ENCODE data around the gene FUZ. TPM values are rescaled to one million over a fixed set of nuclear protein-coding genes. Genes with fewer than 3 reads are reported as not detected.

The FUZ gene
- total RNA-seq, 1 donor from 2014 or later, result 12.5 TPM

- Histone ChIP-seq H3K27me3 (ENCODE audit: control insufficient read depth in 3 of 3, insufficient read depth in 3 of 3, low read length in 3 of 3) (no peaks in the 10 kb centered on the region), H3K4me1 (ENCODE audit: control insufficient read depth in 3 of 3, insufficient read depth in 3 of 3, low read length in 3 of 3) (no peaks in the 10 kb centered on the region), H3K9me3 (ENCODE audit: control insufficient read depth in 3 of 3, low read length in 3 of 3) (no peaks in the 10 kb centered on the region), H3K36me3 (ENCODE audit: control insufficient read depth in 3 of 3, insufficient read depth in 3 of 3, low read length in 3 of 3) (peaks cover 42 to 53% (median 53%) of the 10 kb centered on the region in 3 donors), H3K4me3 (ENCODE audit: low read length in 3 of 3) (no peak overlapping the region), H3K27ac (ENCODE audit: low read depth, low read length) (no peak overlapping the region), H3K9ac (ENCODE audit: low read depth in 1 of 3, low read length in 3 of 3) (no peak overlapping the region)
These were observed 21.2 kb downstream of the FUZ start for GRCh38 chr19:49791776-49792445.

GRCh38 chr19:49790866-49791265 is 22.2 kb downstream of the FUZ start:
- no peaks in the 10 kb centered on the region for H3K27me3 ChIP-seq (ENCODE audit: control insufficient read depth in 3 of 3, insufficient read depth in 3 of 3, low read length in 3 of 3)
- peaks cover 34 to 49% (median 47%) of the 10 kb centered on the region in 3 donors for H3K36me3 ChIP-seq (ENCODE audit: control insufficient read depth in 3 of 3, insufficient read depth in 3 of 3, low read length in 3 of 3)
- H3K9me3 ChIP-seq (ENCODE audit: control insufficient read depth in 3 of 3, low read length in 3 of 3), result no peaks in the 10 kb centered on the region
- H3K9ac ChIP-seq (ENCODE audit: low read depth in 1 of 3, low read length in 3 of 3), result no peak overlapping the region
- no peak overlapping the region for H3K27ac ChIP-seq (ENCODE audit: low read depth, low read length)
- no peak overlapping the region for H3K4me3 ChIP-seq (ENCODE audit: low read length in 3 of 3)
- peaks cover 0 to 5% (median 0%) of the 10 kb centered on the region in 3 donors for H3K4me1 ChIP-seq (ENCODE audit: control insufficient read depth in 3 of 3, insufficient read depth in 3 of 3, low read length in 3 of 3)

GRCh38 chr19:49788857-49789256 is 24.2 kb downstream of the FUZ start:
- Histone ChIP-seq H3K4me1 (ENCODE audit: control insufficient read depth in 3 of 3, insufficient read depth in 3 of 3, low read length in 3 of 3) (peaks cover 0 to 5% (median 0%) of the 10 kb centered on the region in 3 donors), H3K27me3 (ENCODE audit: control insufficient read depth in 3 of 3, insufficient read depth in 3 of 3, low read length in 3 of 3) (no peaks in the 10 kb centered on the region), H3K4me3 (ENCODE audit: low read length in 3 of 3) (no peak overlapping the region), H3K36me3 (ENCODE audit: control insufficient read depth in 3 of 3, insufficient read depth in 3 of 3, low read length in 3 of 3) (peaks cover 28 to 36% (median 33%) of the 10 kb centered on the region in 3 donors), H3K27ac (ENCODE audit: low read depth, low read length) (no peak overlapping the region), H3K9me3 (ENCODE audit: control insufficient read depth in 3 of 3, low read length in 3 of 3) (no peaks in the 10 kb centered on the region), H3K9ac (ENCODE audit: low read depth in 1 of 3, low read length in 3 of 3) (no peak overlapping the region)

GRCh38 chr19:49787746-49788145 is 25.3 kb downstream of the FUZ start:
- peaks cover 0 to 5% (median 0%) of the 10 kb centered on the region in 3 donors for H3K4me1 ChIP-seq (ENCODE audit: control insufficient read depth in 3 of 3, insufficient read depth in 3 of 3, low read length in 3 of 3)
- H3K4me3 ChIP-seq (ENCODE audit: low read length in 3 of 3), result no peak overlapping the region
- no peak overlapping the region for H3K27ac ChIP-seq (ENCODE audit: low read depth, low read length)
- H3K9me3 ChIP-seq (ENCODE audit: control insufficient read depth in 3 of 3, low read length in 3 of 3), result no peaks in the 10 kb centered on the region
- H3K9ac ChIP-seq (ENCODE audit: low read depth in 1 of 3, low read length in 3 of 3), result no peak overlapping the region
- H3K36me3 ChIP-seq (ENCODE audit: control insufficient read depth in 3 of 3, insufficient read depth in 3 of 3, low read length in 3 of 3), result peaks cover 27 to 38% (median 34%) of the 10 kb centered on the region in 3 donors
- H3K27me3 ChIP-seq (ENCODE audit: control insufficient read depth in 3 of 3, insufficient read depth in 3 of 3, low read length in 3 of 3), result no peaks in the 10 kb centered on the region

DNA sequence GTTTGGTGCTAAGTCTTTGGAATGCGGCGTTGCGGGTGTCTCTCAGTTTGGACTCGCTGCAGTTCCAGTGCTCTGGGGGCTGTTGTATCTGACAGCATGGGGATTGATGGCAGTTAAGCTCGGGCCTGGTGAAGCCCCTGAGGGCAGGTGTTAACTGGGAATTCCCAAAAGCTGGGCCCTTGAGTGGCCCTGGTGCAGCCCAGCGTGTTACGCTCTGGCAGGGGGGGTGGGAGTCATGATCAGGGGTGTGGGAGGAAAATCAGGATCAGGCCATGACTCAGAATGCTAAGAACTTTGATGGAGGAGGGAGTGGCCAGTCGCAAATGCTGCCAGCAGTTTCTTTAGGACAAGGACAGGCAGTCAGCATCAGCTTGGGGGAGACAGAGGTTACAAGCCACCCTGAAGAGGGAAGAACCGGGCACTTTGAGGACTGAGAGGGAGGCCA is 26.7 kb downstream of the FUZ start:
- Histone ChIP-seq H3K9me3 (ENCODE audit: control insufficient read depth in 3 of 3, low read length in 3 of 3) (no peaks in the 10 kb centered on the region), H3K9ac (ENCODE audit: low read depth in 1 of 3, low read length in 3 of 3) (peak overlapping the region in 1 of 3 donors; percentile 10), H3K36me3 (ENCODE audit: control insufficient read depth in 3 of 3, insufficient read depth in 3 of 3, low read length in 3 of 3) (peaks cover 28 to 37% (median 36%) of the 10 kb centered on the region in 3 donors), H3K27ac (ENCODE audit: low read depth, low read length) (no peak overlapping the region), H3K4me3 (ENCODE audit: low read length in 3 of 3) (no peak overlapping the region), H3K27me3 (ENCODE audit: control insufficient read depth in 3 of 3, insufficient read depth in 3 of 3, low read length in 3 of 3) (no peaks in the 10 kb centered on the region), H3K4me1 (ENCODE audit: control insufficient read depth in 3 of 3, insufficient read depth in 3 of 3, low read length in 3 of 3) (peaks cover 0 to 7% (median 0%) of the 10 kb centered on the region in 3 donors)

- H3K27ac ChIP-seq (ENCODE audit: low read depth, low read length), result no peak overlapping the region
- no peaks in the 10 kb centered on the region for H3K9me3 ChIP-seq (ENCODE audit: control insufficient read depth in 3 of 3, low read length in 3 of 3)
- no peak overlapping the region for H3K4me3 ChIP-seq (ENCODE audit: low read length in 3 of 3)
- H3K9ac ChIP-seq (ENCODE audit: low read depth in 1 of 3, low read length in 3 of 3), result no peak overlapping the region
- peaks cover 21 to 24% (median 23%) of the 10 kb centered on the region in 3 donors for H3K36me3 ChIP-seq (ENCODE audit: control insufficient read depth in 3 of 3, insufficient read depth in 3 of 3, low read length in 3 of 3)
- peaks cover 0 to 16% (median 3%) of the 10 kb centered on the region in 3 donors for H3K4me1 ChIP-seq (ENCODE audit: control insufficient read depth in 3 of 3, insufficient read depth in 3 of 3, low read length in 3 of 3)
- H3K27me3 ChIP-seq (ENCODE audit: control insufficient read depth in 3 of 3, insufficient read depth in 3 of 3, low read length in 3 of 3), result no peaks in the 10 kb centered on the region
These were observed 30.6 kb downstream of the FUZ start for GRCh38 chr19:49782515-49782914.

DNA sequence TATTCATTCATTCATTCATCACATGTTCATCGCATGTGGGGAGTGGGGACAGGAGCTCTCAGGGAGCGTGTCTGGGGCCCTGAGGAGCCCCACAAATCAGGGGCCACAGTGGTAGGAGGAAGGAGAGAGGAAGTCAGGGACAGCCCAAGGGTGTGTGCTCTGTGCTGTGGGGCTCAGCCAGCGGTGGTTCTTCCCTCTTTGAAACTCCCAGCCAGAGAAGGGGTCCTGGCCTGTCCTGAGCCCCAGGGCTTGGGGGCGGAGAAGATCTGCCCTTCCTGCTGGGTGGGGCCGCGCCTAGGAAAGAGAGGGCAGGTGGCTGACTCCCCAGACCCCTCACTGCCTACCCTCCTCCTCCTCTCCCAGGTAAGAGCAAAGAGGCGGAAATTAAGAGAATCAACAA is 31.7 kb downstream of the FUZ start:
- no peak overlapping the region for H3K4me3 ChIP-seq (ENCODE audit: low read length in 3 of 3)
- H3K27ac ChIP-seq (ENCODE audit: low read depth, low read length), result no peak overlapping the region
- peaks cover 19 to 22% (median 22%) of the 10 kb centered on the region in 3 donors for H3K36me3 ChIP-seq (ENCODE audit: control insufficient read depth in 3 of 3, insufficient read depth in 3 of 3, low read length in 3 of 3)
- H3K4me1 ChIP-seq (ENCODE audit: control insufficient read depth in 3 of 3, insufficient read depth in 3 of 3, low read length in 3 of 3), result peaks cover 0 to 12% (median 3%) of the 10 kb centered on the region in 3 donors
- no peak overlapping the region for H3K9ac ChIP-seq (ENCODE audit: low read depth in 1 of 3, low read length in 3 of 3)
- H3K9me3 ChIP-seq (ENCODE audit: control insufficient read depth in 3 of 3, low read length in 3 of 3), result no peaks in the 10 kb centered on the region
- no peaks in the 10 kb centered on the region for H3K27me3 ChIP-seq (ENCODE audit: control insufficient read depth in 3 of 3, insufficient read depth in 3 of 3, low read length in 3 of 3)

DNA sequence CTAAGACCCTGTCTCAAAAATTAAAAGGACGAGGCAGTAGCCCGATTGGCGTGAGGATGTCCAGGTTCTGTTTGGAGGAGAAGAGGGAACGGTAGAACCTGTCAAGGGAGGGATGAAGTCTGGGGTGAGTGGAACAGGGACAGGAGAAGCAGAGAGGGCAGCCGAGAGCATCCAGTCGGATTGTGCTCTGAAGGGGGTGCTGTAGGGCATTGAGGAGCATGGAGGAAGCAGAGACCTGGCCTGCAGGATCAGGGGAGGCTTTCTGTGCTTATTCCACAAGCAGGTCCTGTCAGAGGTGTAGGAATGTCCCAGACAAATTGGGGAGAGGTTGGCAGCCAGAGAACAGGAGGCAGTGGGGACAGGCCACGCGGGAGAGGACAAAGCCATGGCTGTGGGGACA is 32.2 kb downstream of the FUZ start:
- H3K27me3 ChIP-seq (ENCODE audit: control insufficient read depth in 3 of 3, insufficient read depth in 3 of 3, low read length in 3 of 3), result no peaks in the 10 kb centered on the region
- no peak overlapping the region for H3K9ac ChIP-seq (ENCODE audit: low read depth in 1 of 3, low read length in 3 of 3)
- peaks cover 19 to 21% (median 20%) of the 10 kb centered on the region in 3 donors for H3K36me3 ChIP-seq (ENCODE audit: control insufficient read depth in 3 of 3, insufficient read depth in 3 of 3, low read length in 3 of 3)
- H3K9me3 ChIP-seq (ENCODE audit: control insufficient read depth in 3 of 3, low read length in 3 of 3), result no peaks in the 10 kb centered on the region
- H3K4me1 ChIP-seq (ENCODE audit: control insufficient read depth in 3 of 3, insufficient read depth in 3 of 3, low read length in 3 of 3), result peaks cover 0 to 11% (median 3%) of the 10 kb centered on the region in 3 donors
- H3K27ac ChIP-seq (ENCODE audit: low read depth, low read length), result no peak overlapping the region
- no peak overlapping the region for H3K4me3 ChIP-seq (ENCODE audit: low read length in 3 of 3)

DNA sequence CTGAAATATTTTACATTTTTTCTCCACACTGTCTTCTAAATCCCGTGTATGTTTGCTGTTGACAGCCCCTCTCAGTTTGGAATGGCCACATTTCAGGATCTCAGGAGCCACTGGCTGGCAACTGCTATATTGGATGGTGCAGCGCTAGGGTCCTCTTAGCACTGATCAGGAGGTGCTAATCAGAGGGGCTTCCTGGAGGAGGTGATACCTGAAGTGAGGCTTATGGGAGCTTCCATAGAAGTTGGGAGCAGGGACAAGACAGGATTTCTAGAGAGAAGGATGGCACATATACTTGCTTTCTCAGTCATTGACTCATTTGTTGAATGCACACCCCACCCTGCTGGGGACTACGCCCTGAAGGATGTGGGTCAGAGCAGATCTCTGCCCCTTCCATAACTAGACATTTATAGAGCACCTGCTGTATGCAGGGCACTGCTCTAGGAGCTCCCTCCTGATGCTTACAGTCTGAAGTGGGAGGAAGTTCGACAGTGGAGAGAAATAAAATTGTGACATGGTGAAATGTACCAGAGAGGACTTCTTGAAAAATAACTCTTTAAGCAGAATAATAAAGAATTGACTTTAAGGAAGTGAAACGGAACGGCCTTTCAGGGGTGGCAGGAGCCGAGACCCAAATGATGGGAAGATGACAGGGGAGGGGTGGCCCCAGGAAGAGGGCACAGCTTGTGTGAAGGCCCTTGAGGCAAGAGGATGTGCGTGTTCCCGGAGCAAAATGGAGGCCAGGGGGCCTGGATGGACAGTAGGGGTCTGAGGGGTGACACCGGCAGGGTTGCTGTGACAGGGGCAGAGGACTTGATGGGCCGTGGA is 33.1 kb downstream of the FUZ start:
- Histone ChIP-seq H3K27ac (ENCODE audit: low read depth, low read length) (no peak overlapping the region), H3K27me3 (ENCODE audit: control insufficient read depth in 3 of 3, insufficient read depth in 3 of 3, low read length in 3 of 3) (no peaks in the 10 kb centered on the region), H3K4me1 (ENCODE audit: control insufficient read depth in 3 of 3, insufficient read depth in 3 of 3, low read length in 3 of 3) (peaks cover 0 to 11% (median 3%) of the 10 kb centered on the region in 3 donors), H3K9ac (ENCODE audit: low read depth in 1 of 3, low read length in 3 of 3) (no peak overlapping the region), H3K36me3 (ENCODE audit: control insufficient read depth in 3 of 3, insufficient read depth in 3 of 3, low read length in 3 of 3) (peaks cover 17 to 21% (median 20%) of the 10 kb centered on the region in 3 donors), H3K9me3 (ENCODE audit: control insufficient read depth in 3 of 3, low read length in 3 of 3) (no peaks in the 10 kb centered on the region), H3K4me3 (ENCODE audit: low read length in 3 of 3) (no peak overlapping the region)

DNA sequence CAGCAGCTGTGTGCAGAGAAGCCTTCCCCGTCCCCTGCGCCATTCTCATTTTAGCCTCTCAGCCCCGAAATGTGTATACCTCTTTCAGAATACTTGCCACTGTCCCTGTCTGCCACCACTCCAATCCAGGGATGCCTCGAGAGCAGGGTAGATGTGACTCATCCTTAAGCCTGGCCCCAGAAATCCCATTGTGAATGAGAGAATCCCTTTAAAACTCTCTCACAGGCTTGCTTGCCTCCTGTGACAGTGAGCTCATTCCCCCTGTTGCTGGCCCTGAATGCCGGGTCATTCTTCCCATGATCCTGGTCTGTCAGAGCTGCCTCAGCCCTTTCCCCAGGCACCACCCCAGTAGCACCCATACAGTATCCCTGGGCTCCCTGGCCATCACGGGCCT is 36.7 kb downstream of the FUZ start:
- Histone ChIP-seq H3K9me3 (ENCODE audit: control insufficient read depth in 3 of 3, low read length in 3 of 3) (no peaks in the 10 kb centered on the region), H3K36me3 (ENCODE audit: control insufficient read depth in 3 of 3, insufficient read depth in 3 of 3, low read length in 3 of 3) (peaks cover 0 to 4% (median 2%) of the 10 kb centered on the region in 3 donors), H3K4me1 (ENCODE audit: control insufficient read depth in 3 of 3, insufficient read depth in 3 of 3, low read length in 3 of 3) (peaks cover 0 to 9% (median 3%) of the 10 kb centered on the region in 3 donors), H3K27me3 (ENCODE audit: control insufficient read depth in 3 of 3, insufficient read depth in 3 of 3, low read length in 3 of 3) (no peaks in the 10 kb centered on the region), H3K4me3 (ENCODE audit: low read length in 3 of 3) (no peak overlapping the region), H3K9ac (ENCODE audit: low read depth in 1 of 3, low read length in 3 of 3) (no peak overlapping the region), H3K27ac (ENCODE audit: low read depth, low read length) (no peak overlapping the region)
